GM18909 (cell line): ENCODE results near the gene RNU6-1.

ENCODE experiments used
- ATAC-seq: cut with Tn5 transposase; IDR thresholded peaks from one replicate; pipeline ENCODE4 v1.9.1; 2021; ENCODE audit warnings: mild to moderate bottlenecking; ENCODE audit not compliant: unreplicated experiment, poor library complexity

The RNU6-1 gene

GRCh38 chr15:67859331-67859946 lies 19.6 kb upstream of the RNU6-1 start:
- no peak for ATAC-seq

DNA sequence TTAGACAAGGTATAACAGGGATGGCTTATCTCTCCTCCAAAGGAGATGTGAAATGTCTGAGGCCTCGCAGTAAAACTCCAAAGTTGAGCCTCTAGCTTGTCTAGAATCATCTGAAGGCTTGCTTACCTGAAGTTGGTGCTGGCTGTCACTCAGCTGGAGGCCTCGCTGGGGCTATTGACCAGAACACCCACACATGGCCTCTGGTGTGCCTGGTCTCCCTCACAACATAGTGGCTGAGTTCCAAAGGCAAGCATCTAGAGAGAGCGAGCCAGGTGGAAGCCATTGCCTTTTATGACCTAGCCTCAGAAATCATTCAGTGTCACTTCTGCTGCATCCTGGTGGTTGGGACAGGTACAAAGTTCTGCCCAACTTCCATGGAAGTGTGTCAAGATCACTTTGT lies 17.4 kb upstream of the RNU6-1 start:
- ATAC-seq = no peak

- ATAC-seq = no peak
These were observed 16.0 kb upstream of the RNU6-1 start for GRCh38 chr15:67855842-67856241.

- ATAC-seq = no peak
These were observed 14.5 kb upstream of the RNU6-1 start for GRCh38 chr15:67854358-67854757.

DNA sequence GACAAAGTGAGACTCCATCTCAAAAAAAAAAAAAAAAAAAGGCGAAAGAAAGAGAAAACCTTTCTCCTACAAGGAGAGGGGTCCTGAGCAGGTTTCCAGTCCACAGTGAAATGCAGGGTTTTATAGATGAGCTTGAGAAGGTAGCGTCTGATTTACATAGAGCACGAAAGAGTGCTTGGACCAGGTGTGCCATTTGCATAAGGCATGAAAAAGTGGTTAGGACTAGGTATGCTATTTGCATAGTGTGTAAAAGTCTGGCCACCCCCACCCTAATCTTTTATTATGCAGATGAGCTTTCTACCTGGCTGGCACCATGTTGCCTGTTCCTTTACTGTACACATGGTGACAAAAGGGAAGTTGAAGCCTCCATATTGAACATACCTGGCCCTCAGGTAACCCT lies 13.6 kb upstream of the RNU6-1 start:
- no peak for ATAC-seq

DNA sequence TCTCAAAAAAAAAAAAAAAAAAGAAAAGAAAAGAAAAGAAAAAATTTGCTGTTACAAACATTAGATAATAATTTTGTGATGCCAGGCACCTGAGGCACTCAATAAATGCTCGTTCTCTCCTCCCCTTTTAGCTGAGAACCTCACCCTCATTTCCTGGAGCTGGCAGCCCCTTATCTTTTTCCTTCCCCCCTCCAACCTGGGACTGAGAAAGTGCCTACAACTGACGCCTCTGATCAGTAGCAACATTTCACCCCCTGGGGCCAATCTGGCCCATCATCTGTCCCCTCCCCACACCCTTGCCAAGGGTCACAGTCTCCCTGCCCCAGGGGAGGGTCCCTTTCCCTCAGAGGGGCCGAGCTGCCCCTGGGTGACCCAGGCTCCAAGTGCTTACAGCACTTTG lies 12.6 kb upstream of the RNU6-1 start:
- no peak for ATAC-seq

DNA sequence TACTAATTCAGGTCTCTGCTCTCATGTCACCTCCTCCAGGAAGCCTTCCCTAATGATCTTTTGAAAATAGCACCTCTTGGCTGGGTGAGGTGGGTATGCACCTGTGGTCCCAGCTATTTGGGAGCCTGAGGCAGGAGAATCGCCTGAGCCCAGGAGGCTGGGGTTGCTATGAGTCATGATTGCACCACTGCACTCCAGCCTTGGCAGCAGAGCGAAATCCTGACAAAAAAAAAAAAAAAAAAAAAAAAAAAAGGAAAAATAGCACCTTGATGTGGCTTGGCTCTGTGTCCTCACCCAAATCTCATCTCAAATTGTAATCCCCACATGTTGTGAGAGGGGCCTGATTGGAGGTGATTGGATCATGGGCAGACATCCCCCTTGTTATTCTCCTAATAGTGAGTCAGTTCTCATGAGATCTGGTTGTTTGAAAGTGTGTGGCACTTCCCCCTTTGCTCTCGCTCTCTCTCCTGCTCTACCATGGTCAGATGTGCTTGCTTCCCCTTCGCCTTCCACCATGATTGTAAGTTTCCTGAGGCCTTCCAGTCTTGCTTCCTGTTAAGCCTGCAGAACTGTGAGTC lies 11.2 kb upstream of the RNU6-1 start:
- no peak for ATAC-seq

GRCh38 chr15:67850336-67850735 lies 10.5 kb upstream of the RNU6-1 start:
- ATAC-seq = no peak

DNA sequence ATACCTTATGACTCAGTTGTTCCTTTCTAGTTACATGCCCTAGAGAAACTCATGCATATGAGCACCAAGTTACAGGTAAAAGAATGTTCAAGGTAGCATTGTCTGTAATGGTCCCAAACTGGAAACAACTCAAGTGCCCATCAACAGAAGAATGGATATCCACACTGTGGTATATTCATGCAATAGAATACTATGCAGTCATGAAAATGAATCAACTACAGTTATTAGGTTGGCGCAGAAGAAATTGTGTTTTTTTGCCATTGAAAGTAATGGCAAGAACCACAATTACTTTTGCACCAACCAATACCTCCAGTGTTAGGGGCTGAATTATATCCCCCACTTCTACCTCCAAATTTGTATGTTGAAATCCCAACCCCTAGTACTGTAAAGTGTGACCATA lies 9.7 kb upstream of the RNU6-1 start:
- ATAC-seq = no peak

- ATAC-seq = no peak
These were observed 6.1 kb upstream of the RNU6-1 start for GRCh38 chr15:67845974-67846373.

- no peak for ATAC-seq
These were observed 3.9 kb upstream of the RNU6-1 start for GRCh38 chr15:67843571-67844387.

GRCh38 chr15:67843092-67843501 lies 3.3 kb upstream of the RNU6-1 start:
- no peak for ATAC-seq

DNA sequence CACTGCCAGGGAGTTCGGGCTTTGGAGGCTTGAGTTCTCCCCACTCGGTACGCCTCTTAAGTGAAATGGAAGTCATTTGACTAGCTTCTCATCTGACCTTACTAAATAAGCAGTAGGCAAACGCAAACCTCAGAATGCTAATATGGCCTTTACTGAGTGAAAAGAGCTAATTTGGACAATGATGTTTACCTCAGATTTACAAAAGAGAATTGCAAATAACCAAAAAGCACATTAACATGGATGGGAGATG lies 1.6 kb upstream of the RNU6-1 start:
- ATAC-seq = no peak

DNA sequence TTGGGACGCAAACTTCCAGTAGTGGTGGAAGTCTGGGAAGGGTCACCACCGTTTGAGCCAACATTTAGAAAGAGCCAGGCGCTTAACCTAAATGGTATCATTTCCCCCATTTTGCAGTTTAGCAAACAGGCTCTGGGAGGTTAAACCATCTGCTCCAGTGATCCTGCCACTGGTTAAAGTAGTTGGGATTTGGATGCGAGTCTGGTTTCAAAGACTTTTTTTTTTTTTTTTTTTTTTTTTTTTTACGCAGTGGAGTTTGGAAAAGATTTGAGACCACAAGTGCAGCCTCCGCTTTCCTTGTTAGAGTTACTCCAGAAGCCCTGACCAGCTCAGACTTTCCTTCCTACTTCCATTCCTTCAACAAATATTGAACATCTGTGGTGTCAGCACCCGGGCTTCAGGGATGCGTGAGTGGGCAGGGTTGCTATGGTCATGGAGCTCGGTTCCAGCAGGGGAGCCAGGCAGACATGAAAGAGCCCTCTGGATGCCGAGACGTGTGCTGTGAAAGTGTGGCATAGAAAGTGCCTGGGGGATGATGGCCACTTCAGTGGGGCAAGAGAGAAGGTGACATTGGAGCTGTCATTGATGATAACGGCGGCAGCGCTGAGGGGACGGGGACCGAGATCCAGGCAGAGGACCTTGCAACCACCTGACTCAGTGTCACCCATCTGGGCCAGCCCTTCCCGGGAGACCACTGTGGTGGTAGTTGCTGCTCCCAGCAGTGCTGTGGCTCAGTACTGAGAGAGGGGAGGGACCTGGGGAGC lies 1.1 kb upstream of the RNU6-1 start:
- no peak for ATAC-seq

- ATAC-seq = peak; percentile 11
These were observed 331 bp downstream of the RNU6-1 start for GRCh38 chr15:67839499-67839928.

DNA sequence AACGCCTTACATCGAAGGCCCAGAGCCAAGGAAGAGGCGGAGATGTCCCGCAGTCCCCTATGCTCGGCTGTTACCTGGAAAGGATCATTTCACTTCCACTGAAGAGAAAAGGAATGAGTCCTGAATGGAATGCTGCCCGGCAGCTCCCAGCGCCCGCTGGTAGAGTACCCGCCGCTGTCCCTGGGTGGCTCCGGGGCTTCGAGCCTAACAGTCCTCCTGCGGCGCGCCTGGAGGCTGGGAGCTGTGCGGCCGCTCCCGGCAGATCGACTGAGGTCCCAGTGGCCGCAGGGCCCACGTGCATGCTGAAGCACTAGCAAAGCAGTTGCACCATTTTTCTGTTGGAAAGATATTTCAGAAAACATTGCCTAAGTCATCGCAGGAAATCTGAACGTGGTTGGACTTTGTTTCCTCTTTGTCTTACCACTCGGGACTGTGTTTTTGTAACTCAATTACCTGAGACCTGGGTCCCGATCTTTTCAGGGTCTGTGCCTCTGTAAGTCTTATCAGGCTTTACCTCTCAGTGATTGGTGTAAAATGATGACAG lies 984 bp downstream of the RNU6-1 start:
- ATAC-seq = no peak

DNA sequence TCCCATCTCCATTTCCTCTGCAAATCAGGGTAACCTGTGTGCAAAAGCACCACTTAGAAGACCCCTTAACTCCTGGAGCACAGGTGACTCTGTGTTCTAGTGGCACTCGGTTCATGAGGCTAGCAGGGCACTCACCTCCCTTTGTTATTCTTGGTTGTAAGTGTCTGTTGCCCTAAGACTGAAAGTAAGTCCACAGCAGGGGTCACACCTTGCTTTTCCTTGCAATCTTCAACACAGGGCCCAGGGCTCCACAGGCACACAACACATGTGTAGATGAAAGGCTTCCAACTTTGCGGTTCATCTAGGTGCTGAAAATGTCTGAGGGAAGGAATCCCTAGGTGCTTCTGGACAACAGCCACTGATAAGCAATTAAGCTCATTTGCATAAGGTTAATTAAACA lies 2.9 kb downstream of the RNU6-1 start:
- no peak for ATAC-seq

GRCh38 chr15:67836477-67836876 lies 3.4 kb downstream of the RNU6-1 start:
- ATAC-seq = no peak

DNA sequence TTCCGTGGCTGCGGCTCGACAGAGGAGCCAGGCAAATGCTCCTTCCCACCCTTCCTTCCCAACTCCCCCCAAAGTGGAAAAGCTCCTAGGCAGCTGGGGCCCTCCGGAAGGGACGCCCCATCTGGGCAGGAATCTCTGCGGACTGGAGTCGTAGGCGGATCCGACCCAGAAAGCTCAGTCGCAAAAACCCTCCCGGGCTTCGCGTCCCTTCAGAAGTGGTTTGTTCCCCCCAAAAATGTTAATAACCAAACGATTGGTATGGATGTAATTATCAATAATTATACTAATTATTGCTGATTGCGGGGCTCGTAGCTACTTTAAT lies 3.8 kb downstream of the RNU6-1 start:
- no peak for ATAC-seq

- no peak for ATAC-seq
These were observed 4.3 kb downstream of the RNU6-1 start for GRCh38 chr15:67835297-67836133.
